SK-N-SH (cell line): ENCODE data around the gene CD3G. TPM values are rescaled to one million over a fixed set of nuclear protein-coding genes. Genes with fewer than 3 reads are reported as not detected.

ENCODE experiments used
- CTCF ChIA-PET: fragments of 300-600, 350-600 bp; formaldehyde crosslinking; extraction: SDS; loops from one replicate; lab custom pipeline; 2021; lab: Yijun Ruan, JAX
- POLR2A ChIA-PET: fragments of 350-600 bp; sonication (Branson Sonifier 250); formaldehyde crosslinking; extraction: SDS; loops from one replicate; lab custom pipeline; 2020; ENCODE audit warnings: antibody characterized with exemption, inconsistent platforms; lab: Yijun Ruan, JAX
- DNase-seq: peaks from one replicate; pipeline ENCODE4 v3.0.0; 2012
- H2AFZ ChIP-seq: fragments of 200-600 bp; sonication (generic); 2 replicates; pipeline ENCODE4 v1.8.1; 2016; ENCODE audit warnings: antibody characterized with exemption, mild to moderate bottlenecking, low read depth
- H3F3A ChIP-seq: fragments of 200-600 bp; sonication (generic); replicated peaks from 2 replicates; pipeline ENCODE3; 2016; ENCODE audit warnings: antibody characterized with exemption, mild to moderate bottlenecking; ENCODE audit not compliant: insufficient read depth
- H3K27ac ChIP-seq, 2 experiments: fragments of 200-500 bp in 1 of 2; fragments of 200-600 bp in 1 of 2; sonication (Bioruptor generic) in 1 of 2; sonication (generic), shearing (Covaris generic) in 1 of 2; 2 replicates each; pipeline versions ENCODE4 v1.5.1 to v1.6.1; 2014 to 2016; ENCODE audit warnings: low read depth in 2 of 2, inconsistent platforms in 1 of 2, low read length in 1 of 2, mild to moderate bottlenecking in 1 of 2, mixed read lengths in 1 of 2
- H3K27me3 ChIP-seq: fragments of 200-600 bp; sonication (generic), shearing (Covaris generic); 2 replicates; pipeline ENCODE4 v1.6.1; 2016; ENCODE audit warnings: mixed run types; ENCODE audit not compliant: insufficient read depth
- H3K36me3 ChIP-seq, 2 experiments: fragments of 200-500 bp in 1 of 2; fragments of 200-600 bp in 1 of 2; sonication (Bioruptor generic) in 1 of 2; sonication (generic) in 1 of 2; replicated peaks in 1 of 2; 2 replicates each; pipeline versions ENCODE3 to v1.5.1; 2014 to 2016; ENCODE audit warnings: low read length in 1 of 2, mild to moderate bottlenecking in 1 of 2; ENCODE audit not compliant: insufficient read depth in 2 of 2, control insufficient read depth in 1 of 2
- H3K4me1 ChIP-seq, 2 experiments: fragments of 200-500 bp in 1 of 2; fragments of 200-600 bp in 1 of 2; sonication (Bioruptor generic) in 1 of 2; sonication (generic), shearing (Covaris generic) in 1 of 2; 2 replicates each; pipeline versions ENCODE4 v1.5.1 to v1.6.1; 2014 to 2016; ENCODE audit warnings: low read depth in 1 of 2, low read length in 1 of 2, mixed run types in 1 of 2; ENCODE audit not compliant: insufficient read depth in 2 of 2, control insufficient read depth in 1 of 2
- H3K4me2 ChIP-seq: fragments of 200-600 bp; sonication (generic), shearing (Covaris generic); 2 replicates; pipeline ENCODE4 v1.6.1; 2017; ENCODE audit warnings: mixed run types
- H3K4me3 ChIP-seq, 2 experiments: fragments of 200-500 bp in 1 of 2; fragments of 200-600 bp in 1 of 2; sonication (Bioruptor generic) in 1 of 2; sonication (generic), shearing (Covaris generic) in 1 of 2; 2 replicates each; pipeline versions ENCODE4 v1.5.1 to v1.8.1; 2014 to 2016; ENCODE audit warnings: low read depth in 2 of 2, inconsistent platforms in 1 of 2, low read length in 1 of 2, mild to moderate bottlenecking in 1 of 2, mixed read lengths in 1 of 2, moderate library complexity in 1 of 2
- H3K79me2 ChIP-seq: fragments of 200-600 bp; sonication (generic); 2 replicates; pipeline ENCODE4 v1.8.1; 2017; ENCODE audit warnings: mild to moderate bottlenecking; ENCODE audit not compliant: insufficient read depth
- H3K9ac ChIP-seq: fragments of 200-600 bp; sonication (generic); 2 replicates; pipeline ENCODE4 v1.6.1; 2017; ENCODE audit warnings: mixed run types
- H3K9me2 ChIP-seq: fragments of 200-600 bp; sonication (generic); 2 replicates; pipeline ENCODE4 v1.6.1; 2017; ENCODE audit warnings: mixed run types
- H3K9me3 ChIP-seq: fragments of 200-600 bp; sonication (generic); 2 replicates; pipeline ENCODE4 v1.6.1; 2017; ENCODE audit warnings: mixed run types, mild to moderate bottlenecking, moderate library complexity
- H4K20me1 ChIP-seq: fragments of 200-600 bp; sonication (generic); 2 replicates; pipeline ENCODE4 v1.6.1; 2017; ENCODE audit warnings: mild to moderate bottlenecking, mixed run types; ENCODE audit not compliant: insufficient read depth
- CHD2 ChIP-seq: fragments of 150-350 bp; IDR thresholded peaks from 2 replicates; pipeline ENCODE4 v1.6.1; 2018; ENCODE audit warnings: low read length; ENCODE audit not compliant: partially characterized antibody
- CTCF ChIP-seq: fragments of 200-600 bp; sonication (generic); IDR thresholded peaks from 2 replicates; pipeline ENCODE4 v1.6.1; 2017; ENCODE audit warnings: antibody characterized with exemption, mild to moderate bottlenecking, moderate library complexity
- EP300 ChIP-seq, 2 experiments: IDR thresholded peaks; 2 replicates each; pipeline versions ENCODE4 v1.4.0 to v1.6.1; 2012; ENCODE audit warnings: borderline replicate concordance in 1 of 2, low read depth in 1 of 2, low read length in 1 of 2
- EZH2phosphoT487 ChIP-seq: fragments of 200-600 bp; sonication (generic); IDR thresholded peaks from 2 replicates; pipeline ENCODE4 v1.6.1; 2017; ENCODE audit warnings: low read depth, mixed run types, mild to moderate bottlenecking, antibody characterized with exemption, moderate library complexity, borderline replicate concordance
- GABPA ChIP-seq: IDR thresholded peaks from 2 replicates; pipeline ENCODE4 v1.4.0; 2012; ENCODE audit warnings: low read depth, mild to moderate bottlenecking
- JUND ChIP-seq: IDR thresholded peaks from 2 replicates; pipeline ENCODE4 v1.4.0; 2012
- MEF2A ChIP-seq: IDR thresholded peaks from 2 replicates; pipeline ENCODE4 v1.4.0; 2012; ENCODE audit warnings: low read depth, borderline replicate concordance
- NRF1 ChIP-seq: IDR thresholded peaks from 2 replicates; pipeline ENCODE4 v1.6.1; 2012; ENCODE audit warnings: low read depth, mild to moderate bottlenecking, low read length
- PBX3 ChIP-seq: IDR thresholded peaks from 2 replicates; pipeline ENCODE4; 2012
- TAF1 ChIP-seq: IDR thresholded peaks from 2 replicates; pipeline ENCODE4 v1.6.1; 2012; ENCODE audit warnings: low read depth, mild to moderate bottlenecking, low read length, moderate library complexity, borderline replicate concordance
- TEAD4 ChIP-seq: IDR thresholded peaks from 2 replicates; pipeline ENCODE4 v1.4.0; 2012; ENCODE audit warnings: mild to moderate bottlenecking, borderline replicate concordance; ENCODE audit not compliant: insufficient read depth
- USF1 ChIP-seq: IDR thresholded peaks from 2 replicates; pipeline ENCODE4 v1.4.0; 2012; ENCODE audit warnings: low read depth, borderline replicate concordance
- YY1 ChIP-seq: IDR thresholded peaks from 2 replicates; pipeline ENCODE4 v1.4.0; 2012; ENCODE audit warnings: low read depth, mild to moderate bottlenecking
- polyA plus RNA-seq, 3 experiments: library from polyadenylated mRNA; depleted of rRNA; stranded (reverse); fragments of >200 nt; gene quantifications; 2 replicates each; pipeline ENCODE4 v1.2.3, GENCODE V29; 2012
- TF ChIP-seq, protein P1 (sequence below): IDR thresholded peaks from 2 replicates; pipeline ENCODE4 v1.6.1; 2012; ENCODE audit warnings: mild to moderate bottlenecking, low read depth, low read length, moderate library complexity
- TF ChIP-seq, protein P2 (sequence below): IDR thresholded peaks from 2 replicates; pipeline ENCODE4 v1.4.0; 2012; ENCODE audit warnings: low read depth, borderline replicate concordance
- TF ChIP-seq, protein P3 (sequence below): IDR thresholded peaks from 2 replicates; pipeline ENCODE4 v1.4.0; 2012; ENCODE audit warnings: low read depth

The CD3G gene
- polyA plus RNA-seq, 1 of the 3 experiments (the other 2 are of a cell fraction), result not detected

- no peaks in the 10 kb centered on the region for H3K9me2 ChIP-seq
- no peak overlapping the region for H3K27ac ChIP-seq
- no peak for TF ChIP-seq TEAD4
- TF ChIP-seq PBX3, result no peak
- no peak for TF ChIP-seq GABPA
- TF ChIP-seq YY1, result no peak
- no peak for TF ChIP-seq CHD2
- ChIA-PET CTCF (no interaction called here), POLR2A (no interaction called here)
- no peaks in the 10 kb centered on the region for H3K9me3 ChIP-seq
- H3F3A ChIP-seq, result no peaks in the 10 kb centered on the region
- no peaks in the 10 kb centered on the region for H3K79me2 ChIP-seq
- no peak overlapping the region for H3K4me3 ChIP-seq
- no peaks in the 10 kb centered on the region for H3K36me3 ChIP-seq
- no peak overlapping the region for H2AFZ ChIP-seq
- no peak overlapping the region for H3K9ac ChIP-seq
- H3K27me3 ChIP-seq, result peaks cover 8% of the 10 kb centered on the region; the same call in 1 of the 2 replicates
- no peak overlapping the region for H3K4me2 ChIP-seq
- DNase-seq, result no peak
- no peaks in the 10 kb centered on the region for H4K20me1 ChIP-seq
- H3K4me1 ChIP-seq, result no peaks in the 10 kb centered on the region
Measured at GRCh38 chr11:118325283-118325682, 18.9 kb upstream of the CD3G start.

- Histone ChIP-seq H3K4me1 (no peaks in the 10 kb centered on the region), H3F3A (no peaks in the 10 kb centered on the region), H2AFZ (no peak overlapping the region), H3K27ac (no peak overlapping the region), H4K20me1 (no peaks in the 10 kb centered on the region), H3K27me3 (0 out of 2 replicates have a peak, but pooled peaks cover 4% of the 10 kb centered on the region), H3K4me2 (no peak overlapping the region), H3K9me2 (no peaks in the 10 kb centered on the region), H3K9me3 (no peaks in the 10 kb centered on the region), H3K4me3 (no peak overlapping the region), H3K9ac (no peak overlapping the region), H3K36me3 (no peaks in the 10 kb centered on the region), H3K79me2 (no peaks in the 10 kb centered on the region)
- DNase-seq, result no peak
- POLR2A ChIA-PET, result no interaction called here
- CTCF ChIA-PET, result no interaction called here
- no peak for TF ChIP-seq EZH2phosphoT487
- TF ChIP-seq, protein P1, sequence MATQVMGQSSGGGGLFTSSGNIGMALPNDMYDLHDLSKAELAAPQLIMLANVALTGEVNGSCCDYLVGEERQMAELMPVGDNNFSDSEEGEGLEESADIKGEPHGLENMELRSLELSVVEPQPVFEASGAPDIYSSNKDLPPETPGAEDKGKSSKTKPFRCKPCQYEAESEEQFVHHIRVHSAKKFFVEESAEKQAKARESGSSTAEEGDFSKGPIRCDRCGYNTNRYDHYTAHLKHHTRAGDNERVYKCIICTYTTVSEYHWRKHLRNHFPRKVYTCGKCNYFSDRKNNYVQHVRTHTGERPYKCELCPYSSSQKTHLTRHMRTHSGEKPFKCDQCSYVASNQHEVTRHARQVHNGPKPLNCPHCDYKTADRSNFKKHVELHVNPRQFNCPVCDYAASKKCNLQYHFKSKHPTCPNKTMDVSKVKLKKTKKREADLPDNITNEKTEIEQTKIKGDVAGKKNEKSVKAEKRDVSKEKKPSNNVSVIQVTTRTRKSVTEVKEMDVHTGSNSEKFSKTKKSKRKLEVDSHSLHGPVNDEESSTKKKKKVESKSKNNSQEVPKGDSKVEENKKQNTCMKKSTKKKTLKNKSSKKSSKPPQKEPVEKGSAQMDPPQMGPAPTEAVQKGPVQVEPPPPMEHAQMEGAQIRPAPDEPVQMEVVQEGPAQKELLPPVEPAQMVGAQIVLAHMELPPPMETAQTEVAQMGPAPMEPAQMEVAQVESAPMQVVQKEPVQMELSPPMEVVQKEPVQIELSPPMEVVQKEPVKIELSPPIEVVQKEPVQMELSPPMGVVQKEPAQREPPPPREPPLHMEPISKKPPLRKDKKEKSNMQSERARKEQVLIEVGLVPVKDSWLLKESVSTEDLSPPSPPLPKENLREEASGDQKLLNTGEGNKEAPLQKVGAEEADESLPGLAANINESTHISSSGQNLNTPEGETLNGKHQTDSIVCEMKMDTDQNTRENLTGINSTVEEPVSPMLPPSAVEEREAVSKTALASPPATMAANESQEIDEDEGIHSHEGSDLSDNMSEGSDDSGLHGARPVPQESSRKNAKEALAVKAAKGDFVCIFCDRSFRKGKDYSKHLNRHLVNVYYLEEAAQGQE, result no peak
- no peak for TF ChIP-seq NRF1
- TF ChIP-seq, protein P2, sequence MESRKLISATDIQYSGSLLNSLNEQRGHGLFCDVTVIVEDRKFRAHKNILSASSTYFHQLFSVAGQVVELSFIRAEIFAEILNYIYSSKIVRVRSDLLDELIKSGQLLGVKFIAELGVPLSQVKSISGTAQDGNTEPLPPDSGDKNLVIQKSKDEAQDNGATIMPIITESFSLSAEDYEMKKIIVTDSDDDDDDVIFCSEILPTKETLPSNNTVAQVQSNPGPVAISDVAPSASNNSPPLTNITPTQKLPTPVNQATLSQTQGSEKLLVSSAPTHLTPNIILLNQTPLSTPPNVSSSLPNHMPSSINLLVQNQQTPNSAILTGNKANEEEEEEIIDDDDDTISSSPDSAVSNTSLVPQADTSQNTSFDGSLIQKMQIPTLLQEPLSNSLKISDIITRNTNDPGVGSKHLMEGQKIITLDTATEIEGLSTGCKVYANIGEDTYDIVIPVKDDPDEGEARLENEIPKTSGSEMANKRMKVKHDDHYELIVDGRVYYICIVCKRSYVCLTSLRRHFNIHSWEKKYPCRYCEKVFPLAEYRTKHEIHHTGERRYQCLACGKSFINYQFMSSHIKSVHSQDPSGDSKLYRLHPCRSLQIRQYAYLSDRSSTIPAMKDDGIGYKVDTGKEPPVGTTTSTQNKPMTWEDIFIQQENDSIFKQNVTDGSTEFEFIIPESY, result no peak
- no peak for TF ChIP-seq JUND
- TF ChIP-seq CHD2, result no peak
- TF ChIP-seq USF1, result no peak
- TF ChIP-seq TAF1, result no peak
- TF ChIP-seq EP300 (IDR thresholded peaks at IDR 0.05; ENCODE audit: borderline replicate concordance in 1 of 2, low read depth in 1 of 2, low read length in 1 of 2), result no peak
- TF ChIP-seq PBX3, result no peak
- TF ChIP-seq, protein P3, sequence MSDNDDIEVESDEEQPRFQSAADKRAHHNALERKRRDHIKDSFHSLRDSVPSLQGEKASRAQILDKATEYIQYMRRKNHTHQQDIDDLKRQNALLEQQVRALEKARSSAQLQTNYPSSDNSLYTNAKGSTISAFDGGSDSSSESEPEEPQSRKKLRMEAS, result no peak
- TF ChIP-seq MEF2A, result no peak
- no peak for TF ChIP-seq YY1
- TF ChIP-seq CTCF, result no peak
Measured at GRCh38 chr11:118328745-118329144, 15.4 kb upstream of the CD3G start.
